NCI-H524 treated with DMSO at 0.1 percent for 48 hours (cell line): ENCODE measurements around the gene CRLF3.
A peak's percentile ranks its signal among the peaks of the same experiment; 100 is the strongest.
"Not testable (repeated sequence)": the region's sequence is repeated elsewhere in the genome, so short reads cannot be mapped to it uniquely, and the experiment has no call there.

Experiments
- DNase-seq: peaks from one replicate; lab custom pipeline; 2025; lab: John Stamatoyannopoulos, UW

The CRLF3 gene

DNA sequence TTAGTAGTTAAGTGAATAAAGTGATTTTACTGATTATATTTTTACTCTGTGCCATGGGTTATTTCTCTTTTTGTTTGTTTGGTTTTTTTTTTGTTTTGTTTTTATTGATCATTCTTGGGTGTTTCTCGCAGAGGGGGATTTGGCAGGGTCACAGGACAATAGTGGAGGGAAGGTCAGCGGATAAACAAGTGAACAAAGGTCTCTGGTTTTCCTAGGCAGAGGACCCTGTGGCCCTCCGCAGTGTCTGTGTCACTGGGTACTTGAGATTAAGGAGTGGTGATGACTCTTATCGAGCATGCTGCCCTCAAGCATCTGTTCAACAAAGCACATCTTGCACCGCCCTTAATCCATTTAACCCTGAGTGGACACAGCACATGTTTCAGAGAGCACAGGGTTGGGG, 88.8 kb downstream of the CRLF3 start:
- DNase-seq, result peak; percentile 45

DNA sequence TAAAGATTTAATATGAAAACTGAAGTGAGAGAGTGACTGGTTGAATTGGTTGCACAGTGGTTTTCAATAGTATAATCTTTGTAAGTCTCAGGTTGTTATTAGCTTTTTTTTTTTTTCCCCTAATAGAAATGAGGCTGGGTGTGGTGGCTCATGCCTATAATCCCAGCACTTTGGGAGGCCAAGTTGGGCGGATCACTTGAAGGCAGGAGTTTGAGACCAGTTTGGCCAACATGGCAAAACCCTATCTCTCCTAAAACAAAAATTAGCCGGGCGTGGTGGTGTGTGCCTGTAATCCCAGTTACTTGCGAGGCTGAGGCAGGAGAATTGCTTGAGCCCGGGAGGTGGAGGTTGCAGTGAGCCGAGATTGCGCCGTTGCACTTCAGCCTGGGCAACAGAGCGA, 89.3 kb downstream of the CRLF3 start:
- not testable (repeated sequence) for DNase-seq

DNA sequence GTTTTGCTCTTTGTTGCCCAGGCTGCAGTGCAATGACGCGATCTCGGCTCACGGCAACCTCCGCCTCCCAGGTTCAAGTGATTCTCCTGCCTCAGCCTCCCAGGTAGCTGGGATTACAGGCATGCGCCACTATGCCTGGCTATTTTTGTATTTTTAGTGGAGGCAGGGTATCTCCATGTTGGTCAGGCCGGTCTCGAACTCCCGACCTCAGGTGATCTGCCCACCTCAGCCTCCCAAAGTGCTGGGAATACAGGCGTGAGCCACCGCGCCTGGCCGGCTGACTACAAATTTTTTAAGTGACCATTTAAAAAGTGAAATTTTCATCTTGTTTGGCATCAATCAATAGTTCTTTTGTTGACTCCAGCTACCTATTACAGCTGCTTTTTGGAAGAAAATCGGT, 90.3 kb downstream of the CRLF3 start:
- not testable (repeated sequence) for DNase-seq
